GM21447 (cell line): ENCODE measurements around the gene EFHC2.
"Not testable (repeated sequence)": the region's sequence is repeated elsewhere in the genome, so short reads cannot be mapped to it uniquely, and the experiment has no call there.

Experiments used
- ATAC-seq: cut with Tn5 transposase; IDR thresholded peaks from one replicate; pipeline ENCODE4 v1.9.1; 2021; ENCODE audit not compliant: unreplicated experiment

Gene EFHC2

GRCh38 chrX:44235534-44235933 is 107.9 kb downstream of the EFHC2 start:
- ATAC-seq, result no peak

GRCh38 chrX:44234541-44234940 is 108.9 kb downstream of the EFHC2 start:
- ATAC-seq, result no peak

- ATAC-seq, result no peak
Measured at GRCh38 chrX:44234116-44234515, 109.4 kb downstream of the EFHC2 start.

GRCh38 chrX:44232081-44232480 is 111.4 kb downstream of the EFHC2 start:
- no peak for ATAC-seq

GRCh38 chrX:44228621-44229020 is 114.9 kb downstream of the EFHC2 start:
- no peak for ATAC-seq

- ATAC-seq, result no peak
Measured at GRCh38 chrX:44227991-44228390, 115.5 kb downstream of the EFHC2 start.

- ATAC-seq, result no peak
Measured at GRCh38 chrX:44225667-44226066, 117.8 kb downstream of the EFHC2 start.

GRCh38 chrX:44224760-44225159 is 118.7 kb downstream of the EFHC2 start:
- ATAC-seq, result no peak

GRCh38 chrX:44223150-44223549 is 120.3 kb downstream of the EFHC2 start:
- no peak for ATAC-seq

GRCh38 chrX:44218465-44218864 is 125.0 kb downstream of the EFHC2 start:
- no peak for ATAC-seq

- no peak for ATAC-seq
Measured at GRCh38 chrX:44216171-44216570, 127.3 kb downstream of the EFHC2 start.

- ATAC-seq, result no peak
Measured at GRCh38 chrX:44203791-44204190, 139.7 kb downstream of the EFHC2 start.

- no peak for ATAC-seq
Measured at GRCh38 chrX:44202596-44202995, 140.9 kb downstream of the EFHC2 start.

- ATAC-seq, result no peak
Measured at GRCh38 chrX:44189116-44189515, 154.4 kb downstream of the EFHC2 start.

- not testable (repeated sequence) for ATAC-seq
Measured at GRCh38 chrX:44187915-44188314, 155.6 kb downstream of the EFHC2 start.

GRCh38 chrX:44183329-44183728 is 160.1 kb downstream of the EFHC2 start:
- no peak for ATAC-seq

GRCh38 chrX:44178274-44179053 is 165.0 kb downstream of the EFHC2 start:
- ATAC-seq, result no peak

- no peak for ATAC-seq
Measured at GRCh38 chrX:44175455-44175854, 168.0 kb downstream of the EFHC2 start.

GRCh38 chrX:44174061-44174460 is 169.4 kb downstream of the EFHC2 start:
- ATAC-seq, result no peak

GRCh38 chrX:44173219-44173618 is 170.3 kb downstream of the EFHC2 start:
- no peak for ATAC-seq

GRCh38 chrX:44167116-44167515 is 176.4 kb downstream of the EFHC2 start:
- ATAC-seq, result no peak

- ATAC-seq, result no peak
Measured at GRCh38 chrX:44162964-44163475, 180.5 kb downstream of the EFHC2 start.

GRCh38 chrX:44157858-44158257 is 185.6 kb downstream of the EFHC2 start:
- ATAC-seq, result no peak
